NCI-H1694 (cell line): Measurements from ENCODE around the gene LIPM.

Experiments used
- DNase-seq: peaks from one replicate; lab custom pipeline; 2025; lab: John Stamatoyannopoulos, UW

LIPM gene, protein sequence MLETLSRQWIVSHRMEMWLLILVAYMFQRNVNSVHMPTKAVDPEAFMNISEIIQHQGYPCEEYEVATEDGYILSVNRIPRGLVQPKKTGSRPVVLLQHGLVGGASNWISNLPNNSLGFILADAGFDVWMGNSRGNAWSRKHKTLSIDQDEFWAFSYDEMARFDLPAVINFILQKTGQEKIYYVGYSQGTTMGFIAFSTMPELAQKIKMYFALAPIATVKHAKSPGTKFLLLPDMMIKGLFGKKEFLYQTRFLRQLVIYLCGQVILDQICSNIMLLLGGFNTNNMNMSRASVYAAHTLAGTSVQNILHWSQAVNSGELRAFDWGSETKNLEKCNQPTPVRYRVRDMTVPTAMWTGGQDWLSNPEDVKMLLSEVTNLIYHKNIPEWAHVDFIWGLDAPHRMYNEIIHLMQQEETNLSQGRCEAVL

DNA sequence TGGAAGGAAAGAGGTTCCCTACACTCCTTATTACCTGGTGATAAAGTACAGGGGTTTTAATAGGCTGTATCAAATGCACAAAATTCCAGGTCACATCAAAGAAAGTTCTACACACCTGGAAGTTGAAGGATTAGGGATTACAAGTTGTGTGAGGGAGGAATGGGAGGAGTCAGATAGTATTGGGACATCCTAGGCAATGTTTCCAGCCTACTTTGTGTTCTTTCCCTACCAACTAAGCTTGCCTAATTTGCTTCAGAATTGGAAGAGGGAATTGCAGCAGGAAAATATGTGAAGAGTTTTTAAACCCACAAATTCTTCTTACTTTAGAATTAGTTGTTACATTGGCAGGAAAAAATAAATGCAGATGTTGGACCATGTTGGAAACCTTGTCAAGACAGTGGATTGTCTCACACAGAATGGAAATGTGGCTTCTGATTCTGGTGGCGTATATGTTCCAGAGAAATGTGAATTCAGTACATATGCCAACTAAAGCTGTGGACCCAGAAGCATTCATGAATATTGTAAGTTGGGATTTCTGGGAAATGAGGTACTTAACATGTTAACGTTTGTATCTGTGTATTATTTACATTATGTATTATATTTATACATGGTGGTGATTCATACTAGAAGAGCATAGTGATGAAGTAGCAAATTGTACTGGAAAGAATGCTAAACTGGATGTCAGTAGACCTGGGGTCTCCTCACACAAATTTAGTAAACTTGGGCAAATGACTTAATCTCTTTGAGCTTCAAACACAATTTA lies at the start of gene LIPM:
Gene LIPM, plus strand, starts transcription at position 208 of the 763 bp plus-strand sequence. Its CDS starts 167 bp downstream, at position 375.
- no peak for DNase-seq

DNA sequence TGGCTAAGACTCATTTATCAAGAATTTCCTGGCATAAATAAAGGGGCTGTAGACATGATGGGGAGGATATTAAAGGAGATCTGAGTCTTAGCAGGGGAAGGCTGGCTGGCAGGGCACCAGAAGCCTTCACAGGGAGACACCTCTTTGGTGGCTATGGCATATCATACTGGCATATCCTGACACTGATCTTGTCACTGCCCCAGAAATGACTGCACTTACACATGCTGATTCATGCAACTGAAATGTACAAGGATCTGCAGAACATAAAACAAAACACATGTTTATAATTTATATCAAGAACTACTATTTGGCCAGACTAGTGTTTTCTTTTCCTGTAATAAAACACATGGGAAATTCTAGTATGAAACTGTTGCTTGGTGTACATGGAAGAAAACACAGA lies 48.2 kb upstream of the LIPM start:
- no peak for DNase-seq

DNA sequence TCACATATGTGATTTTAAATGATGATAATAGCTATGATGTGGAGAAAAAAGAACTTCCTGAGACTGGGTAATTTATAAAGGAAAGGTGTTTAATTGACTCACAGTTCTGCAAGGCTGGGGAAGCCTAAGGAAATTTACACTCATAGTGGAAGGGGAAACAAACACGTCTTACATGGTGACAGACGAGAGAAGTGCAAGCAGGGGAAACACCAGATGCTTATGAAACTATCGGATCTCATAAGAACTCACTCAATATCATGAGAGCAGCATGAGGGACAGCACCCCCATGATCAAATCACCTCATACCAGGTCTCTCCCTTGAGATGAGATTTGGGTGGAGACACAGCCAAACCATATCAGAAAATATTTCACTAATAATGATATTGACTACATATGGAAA lies 46.8 kb upstream of the LIPM start:
- no peak for DNase-seq

DNA sequence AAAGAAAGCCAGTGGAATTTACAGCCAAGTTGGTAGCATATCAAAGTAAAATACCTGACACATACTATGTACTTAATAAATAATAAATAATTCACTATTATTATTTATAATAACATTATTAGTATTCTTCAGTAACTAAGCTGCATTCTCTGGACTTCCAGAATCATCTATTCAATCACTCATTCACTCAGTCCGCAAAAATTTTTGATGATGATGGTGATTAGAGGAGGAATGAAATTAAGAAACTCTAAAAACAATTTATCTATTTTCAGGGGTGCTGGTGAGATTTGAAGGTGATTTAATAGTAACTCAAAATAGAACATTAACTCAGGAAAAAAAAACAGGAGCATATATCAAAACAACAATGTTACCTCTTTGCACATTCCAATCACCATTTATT lies 45.9 kb upstream of the LIPM start:
- no peak for DNase-seq

DNA sequence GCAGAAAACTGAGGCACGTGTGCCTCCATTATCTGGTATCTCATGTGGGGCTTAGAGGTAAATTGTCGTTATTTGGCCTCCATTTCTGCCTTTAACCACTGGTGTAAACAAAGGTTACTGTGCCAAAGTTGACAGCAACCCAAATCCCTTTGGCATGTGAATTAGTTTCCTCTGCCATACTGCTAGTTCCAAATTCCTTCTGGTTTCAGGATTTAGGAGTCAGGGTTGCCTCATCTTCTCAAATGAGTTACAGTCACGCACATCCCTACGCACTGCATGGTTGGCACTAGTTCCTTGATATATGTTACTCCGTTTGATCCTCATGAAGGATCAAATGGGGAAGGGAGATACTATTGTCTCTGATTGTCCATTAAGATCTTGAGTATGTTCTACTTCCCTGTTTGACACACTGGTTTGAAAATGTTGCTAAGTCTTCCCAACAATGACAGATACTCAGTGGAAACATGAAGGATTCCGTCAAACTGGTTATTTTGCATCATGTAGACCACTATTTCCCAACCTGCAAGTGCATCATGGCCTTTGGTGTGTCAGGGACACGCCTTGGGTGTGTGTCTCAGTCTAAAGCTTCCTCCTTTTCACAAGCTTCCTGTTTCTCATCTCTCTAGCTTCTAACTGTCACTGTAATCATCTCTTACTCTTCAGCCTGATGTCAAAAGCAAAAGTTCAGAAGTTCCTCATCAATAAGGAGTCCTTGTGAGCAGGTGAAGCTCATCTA lies 43.0 kb upstream of the LIPM start, which contains the start of gene LIPN:
Gene LIPN, plus strand, starts transcription at position 655 of the 736 bp plus-strand sequence. CDS start 1,386 bp downstream, outside the sequence.
- DNase-seq, result no peak

DNA sequence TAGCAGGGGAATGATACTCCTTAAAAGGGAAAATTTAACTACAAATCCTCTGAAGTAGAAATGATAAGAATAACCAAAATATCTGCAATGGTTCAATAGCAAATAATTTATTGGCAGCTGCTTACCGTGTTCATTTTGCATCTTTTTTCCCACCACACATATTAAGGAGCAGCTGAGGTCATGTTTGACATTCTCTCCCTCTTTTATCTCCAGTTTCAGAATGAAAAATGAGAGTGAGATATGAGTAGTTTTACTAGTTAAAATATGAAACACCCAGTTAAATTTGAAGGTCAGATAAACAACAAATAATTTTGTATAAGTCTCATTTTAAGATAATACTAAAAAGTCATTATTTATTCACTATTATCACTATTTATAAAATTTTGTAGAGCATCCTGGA lies 39.6 kb upstream of the LIPM start:
- no peak for DNase-seq

DNA sequence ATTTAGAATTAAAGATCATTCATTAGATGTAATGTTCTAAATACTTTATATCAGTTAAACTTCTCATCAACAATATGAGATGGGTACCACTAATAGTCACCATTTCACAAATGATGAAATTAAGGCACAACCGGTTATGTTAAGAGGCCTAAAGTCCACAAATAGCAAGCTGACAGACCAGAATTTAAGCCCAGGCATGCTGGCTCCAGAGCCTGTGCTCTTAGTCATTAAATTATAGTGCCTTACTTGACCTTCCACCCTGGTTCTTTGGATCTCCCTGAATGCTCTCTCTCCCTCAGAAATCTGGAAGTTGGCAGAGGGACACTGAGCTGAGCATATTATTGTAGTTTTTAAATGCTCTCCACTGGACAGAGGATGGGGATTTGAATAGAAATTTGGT lies 39.1 kb upstream of the LIPM start:
- no peak for DNase-seq

DNA sequence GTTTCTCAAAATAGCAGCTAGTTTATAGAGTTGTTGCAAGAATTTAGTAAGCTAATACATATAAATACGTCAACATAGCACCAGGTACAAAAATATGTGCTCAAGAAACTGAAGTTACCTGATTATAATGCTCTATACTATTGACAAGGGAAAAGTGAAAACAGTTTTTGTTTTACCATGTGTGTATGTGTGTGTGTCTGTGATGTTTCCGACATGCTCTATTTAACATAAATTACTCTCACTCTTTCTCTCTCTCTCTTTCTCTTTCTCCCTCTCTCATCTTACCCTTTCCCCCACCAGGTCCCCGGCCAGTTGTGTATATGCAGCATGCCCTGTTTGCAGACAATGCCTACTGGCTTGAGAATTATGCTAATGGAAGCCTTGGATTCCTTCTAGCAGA lies 38.4 kb upstream of the LIPM start:
- DNase-seq, result no peak

DNA sequence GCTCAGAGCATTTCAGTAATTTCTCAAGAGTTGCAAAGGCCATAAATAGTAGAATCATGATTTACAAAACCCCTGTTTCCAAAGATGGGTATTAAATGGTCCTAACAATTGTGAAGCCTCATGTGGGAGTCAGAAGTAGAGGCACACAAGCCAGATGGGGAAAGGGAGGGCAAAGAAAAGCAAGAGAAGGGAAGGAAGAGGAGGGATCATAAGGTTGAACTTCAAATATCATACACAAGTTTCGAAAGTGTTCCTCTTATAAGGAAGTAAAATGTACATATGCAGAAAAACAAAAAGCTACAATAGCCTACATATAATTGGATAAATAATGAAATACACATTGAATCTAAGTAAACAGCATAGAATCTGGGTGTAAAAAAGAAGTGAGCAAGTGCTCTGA lies 36.7 kb upstream of the LIPM start:
- DNase-seq, result no peak

DNA sequence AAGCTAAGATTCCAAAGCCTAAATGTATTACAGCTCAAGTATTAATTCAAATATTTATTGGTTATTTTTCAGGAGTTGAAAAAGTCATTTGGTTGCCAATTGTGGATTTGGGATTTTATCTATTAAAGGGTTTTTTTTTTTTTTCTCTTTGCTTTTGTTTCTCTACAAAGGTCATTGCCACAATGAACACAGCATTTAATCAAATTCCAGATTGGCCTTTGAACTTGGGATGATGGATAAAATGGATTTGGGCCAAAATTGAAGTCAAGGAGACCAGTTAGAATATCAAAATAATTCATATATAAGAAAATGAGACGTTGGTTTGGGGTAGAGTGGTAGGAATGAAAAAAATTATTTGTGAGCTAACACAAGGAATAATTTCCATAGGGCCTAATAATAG lies 33.1 kb upstream of the LIPM start:
- no peak for DNase-seq

DNA sequence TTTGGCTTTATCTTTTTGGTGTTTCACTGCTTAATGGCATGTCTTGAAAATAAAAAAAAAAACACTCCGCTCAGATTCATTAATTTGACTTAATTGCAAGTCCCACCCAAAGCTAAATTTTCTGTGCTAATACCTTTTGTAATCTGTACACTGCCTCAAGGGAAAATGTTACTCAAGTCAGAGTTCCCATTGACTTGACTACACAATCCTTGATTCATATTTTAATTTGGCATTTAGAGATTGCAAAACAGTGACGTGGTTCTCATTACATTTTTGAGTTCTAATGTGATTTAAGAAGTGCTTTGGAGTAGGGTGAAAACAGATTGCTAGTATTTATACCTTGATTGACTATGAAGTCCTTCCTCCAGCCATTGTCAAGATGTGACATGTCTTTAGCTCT lies 21.3 kb upstream of the LIPM start:
- DNase-seq, result no peak

DNA sequence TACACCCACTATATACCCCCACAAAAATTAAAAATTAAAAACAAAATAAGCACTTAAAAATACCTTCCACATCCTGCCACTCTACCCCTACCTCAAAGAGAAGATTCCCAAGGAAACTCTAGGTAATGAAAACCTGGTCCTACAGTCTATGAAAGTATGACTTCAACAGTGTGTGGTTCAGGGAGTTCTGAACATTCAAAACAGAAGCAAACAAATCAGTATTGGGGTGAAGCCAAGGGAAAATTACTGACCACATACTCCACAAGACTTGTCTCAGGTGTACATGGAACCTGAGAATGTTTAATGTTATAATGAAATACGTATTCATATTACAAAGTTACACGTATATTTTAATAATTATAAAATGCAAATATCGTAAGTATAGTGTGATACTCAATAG lies 20.3 kb upstream of the LIPM start:
- DNase-seq, result no peak

DNA sequence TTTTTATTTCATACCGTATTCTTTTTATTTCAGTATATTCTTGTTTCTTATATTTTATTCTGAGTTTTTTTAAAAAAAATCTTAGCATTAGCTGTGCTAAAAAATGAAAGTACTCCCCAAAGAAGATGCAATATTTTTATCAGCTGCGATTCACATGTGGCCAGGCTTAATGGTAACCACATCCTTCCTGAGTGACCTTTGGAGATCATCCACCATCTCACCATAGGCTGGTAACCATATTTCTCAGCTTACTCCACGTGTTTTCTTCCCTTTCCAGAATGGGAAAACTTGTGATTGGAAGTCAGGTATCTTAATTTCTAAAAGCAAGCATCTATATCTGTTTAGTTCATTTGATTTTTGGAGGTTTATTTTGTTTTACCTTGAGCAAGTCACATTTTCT lies 18.8 kb upstream of the LIPM start:
- no peak for DNase-seq

DNA sequence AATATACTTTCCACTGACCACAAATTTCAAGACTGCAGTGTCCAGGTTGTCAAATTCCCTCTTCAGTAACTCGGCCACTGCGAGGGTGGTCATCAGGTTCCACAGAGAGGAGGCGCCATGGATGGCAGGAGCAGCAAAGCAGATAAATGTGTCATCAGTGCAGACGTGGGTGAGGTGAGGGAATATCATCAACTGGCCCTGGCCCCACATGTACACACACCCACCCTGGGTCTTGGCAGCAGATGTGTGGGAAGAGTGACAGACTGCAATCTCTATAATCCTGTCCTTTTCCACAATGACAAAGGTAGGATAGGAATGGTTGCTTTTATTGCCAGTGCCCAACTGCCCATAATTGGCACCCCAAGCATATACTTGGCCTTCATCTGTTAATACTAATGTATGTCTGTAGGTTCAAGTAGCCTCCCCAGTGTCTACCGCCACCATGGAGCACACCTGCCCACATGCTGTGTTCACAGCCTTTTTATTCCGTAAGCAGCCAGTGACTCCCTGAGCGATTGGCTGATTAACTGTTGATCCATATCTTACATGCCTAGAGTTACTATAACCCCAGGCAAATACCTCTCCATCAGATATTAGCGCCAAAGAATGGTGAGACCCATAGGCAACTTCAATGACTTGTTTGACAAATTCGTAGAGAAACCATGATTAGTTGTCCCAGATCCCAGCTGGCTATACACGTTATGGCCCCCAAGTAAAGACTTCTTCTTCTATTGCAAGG lies 16.3 kb upstream of the LIPM start:
- DNase-seq, result no peak

DNA sequence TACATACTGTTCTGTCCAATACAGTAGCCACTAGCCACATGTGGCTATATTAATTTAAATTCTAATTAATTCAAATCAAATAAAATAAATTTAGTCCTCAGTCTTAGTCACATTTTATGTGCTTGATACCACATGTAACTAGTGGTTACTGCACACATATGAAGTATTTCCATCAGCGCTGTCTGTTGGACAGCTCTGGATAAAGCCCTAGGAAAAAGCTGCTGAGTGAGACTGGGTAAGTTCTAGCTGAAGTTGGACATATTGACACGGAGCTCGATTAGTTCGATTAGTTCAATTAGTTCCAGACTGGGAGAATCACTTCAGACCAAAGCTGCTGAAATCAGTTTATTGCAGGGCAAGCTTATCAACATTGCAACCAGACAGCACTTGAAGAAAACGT lies 15.1 kb upstream of the LIPM start:
- no peak for DNase-seq

DNA sequence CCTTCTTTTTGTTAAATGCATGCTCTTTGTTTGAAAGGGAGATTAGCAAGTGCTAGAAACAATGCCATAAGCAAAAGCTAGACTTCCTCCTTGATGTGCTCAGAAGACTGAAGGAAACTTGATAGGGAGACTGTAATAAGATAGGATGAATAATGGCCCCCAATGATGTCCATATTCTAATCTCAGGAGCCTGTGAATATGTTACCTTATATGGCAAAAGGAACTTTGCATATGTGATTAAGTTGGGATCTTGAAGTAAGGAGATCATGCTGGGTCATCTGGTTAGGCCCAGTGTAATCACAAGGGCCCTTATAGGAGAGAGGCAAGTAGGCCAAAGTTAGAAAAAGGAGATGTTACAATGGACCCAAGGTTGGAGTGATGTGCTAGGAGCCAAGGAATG lies 13.6 kb upstream of the LIPM start:
- DNase-seq, result no peak

DNA sequence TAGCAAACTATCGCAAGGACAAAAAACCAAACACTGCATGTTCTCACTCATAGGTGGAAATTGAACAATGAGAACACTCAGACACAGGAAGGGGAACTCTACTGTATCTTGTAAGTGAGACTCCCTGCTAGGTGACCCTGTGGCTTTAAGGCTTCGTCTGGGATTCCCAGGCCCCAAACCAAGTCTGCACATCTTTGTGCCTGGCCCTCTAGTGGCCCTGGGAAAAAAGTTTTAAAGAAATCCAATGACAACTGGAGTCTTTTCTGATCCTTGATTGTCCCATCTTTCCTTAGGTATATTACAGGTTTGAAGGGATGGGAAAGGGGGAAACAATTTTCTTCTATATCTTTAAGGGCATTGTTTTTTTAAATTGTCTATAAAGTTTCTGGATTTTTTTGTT lies 10.6 kb upstream of the LIPM start:
- DNase-seq, result no peak

DNA sequence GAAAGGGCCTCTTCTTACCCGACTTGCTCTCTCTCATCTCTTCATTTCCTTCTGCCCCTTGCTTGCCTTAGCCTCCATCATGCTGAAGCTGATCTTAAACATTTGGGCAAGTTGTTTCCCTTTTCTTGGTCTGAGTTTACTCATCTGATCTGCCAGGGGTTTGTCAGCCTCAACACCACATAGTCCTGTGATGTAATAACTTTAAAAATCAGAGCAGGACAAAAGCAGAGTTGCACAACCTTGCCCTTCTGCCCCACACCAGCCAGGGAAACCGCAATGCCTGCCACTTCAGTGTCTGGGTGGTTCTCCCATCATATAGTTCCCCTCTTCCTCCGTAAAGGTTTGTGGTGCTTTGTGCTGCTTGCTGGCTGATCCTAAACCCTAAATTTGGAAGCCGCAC lies 9.9 kb upstream of the LIPM start:
- DNase-seq, result no peak

DNA sequence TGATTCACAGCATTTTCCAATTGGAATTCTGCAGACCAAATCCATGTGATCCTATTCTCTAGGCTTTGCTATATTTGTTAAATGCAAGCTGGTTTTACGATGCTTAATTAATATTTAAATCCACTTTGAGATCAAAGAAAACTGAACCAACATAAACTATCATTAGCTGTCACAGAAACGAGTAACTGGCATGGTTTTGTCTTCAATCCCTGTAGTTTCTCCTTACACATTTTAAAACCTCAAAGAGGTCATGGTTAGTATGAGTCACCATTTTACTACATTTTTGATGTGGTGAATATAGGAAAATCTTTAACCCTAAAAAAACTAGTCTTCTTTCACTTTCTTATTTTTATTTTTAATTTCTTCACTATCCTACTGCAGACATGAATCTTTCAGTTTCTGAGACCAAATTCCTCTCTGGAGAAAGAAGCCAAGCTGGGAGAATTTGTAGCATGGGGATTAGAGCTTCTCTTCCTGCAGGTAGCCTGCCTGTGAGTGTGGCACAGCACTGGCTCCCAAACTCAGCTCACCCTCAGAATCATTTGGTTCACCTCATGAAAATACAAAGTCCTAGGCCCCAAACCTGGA lies 8.7 kb upstream of the LIPM start:
- no peak for DNase-seq

DNA sequence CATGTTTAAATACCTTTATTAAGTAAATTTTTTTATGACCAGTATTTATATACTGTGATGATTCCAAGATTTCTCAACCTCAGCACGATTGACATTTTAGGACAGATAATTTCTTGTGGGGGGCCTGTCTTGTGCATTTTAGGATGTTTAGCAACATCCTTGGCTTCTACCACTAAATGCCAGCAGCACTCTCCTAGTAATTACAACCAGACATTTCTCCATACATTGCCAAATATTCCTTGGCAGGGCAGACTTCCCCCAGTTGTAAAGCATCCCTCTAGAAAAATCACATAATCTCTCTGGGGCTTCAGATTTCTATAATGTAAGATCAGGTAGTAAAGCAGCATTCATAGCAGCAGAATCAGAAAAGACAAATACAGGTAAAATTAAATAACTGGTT lies 7.8 kb upstream of the LIPM start:
- no peak for DNase-seq
